GM13976 (cell line): ENCODE results near the gene TRAF2.

ENCODE experiments used
- DNase-seq: peaks from one replicate; pipeline ENCODE4 v3.0.0; 2012; ENCODE audit warnings: low spot score
- CTCF ChIP-seq: IDR thresholded peaks from 2 replicates; pipeline ENCODE4 v1.5.1; 2012; ENCODE audit warnings: borderline replicate concordance, mild to moderate bottlenecking; ENCODE audit not compliant: insufficient read depth; ENCODE audit errors: extremely low read depth, missing control alignments, control extremely low read depth
- in situ Hi-C: fragments of 300-500 bp; cut with MboI; formaldehyde crosslinking; loops from one replicate; pipeline ENCODE4 v1.12.0; 2022; ENCODE audit warnings: low sequenced_read_pairs, mixed read lengths, inconsistent platforms; ENCODE audit not compliant: unreplicated experiment

Gene TRAF2

GRCh38 chr9:136952876-136953770, 66.8 kb downstream of the TRAF2 start:
- DNase-seq, result no peak
- TF ChIP-seq CTCF, result no peak
- in situ Hi-C loops, result no loop called here

DNA sequence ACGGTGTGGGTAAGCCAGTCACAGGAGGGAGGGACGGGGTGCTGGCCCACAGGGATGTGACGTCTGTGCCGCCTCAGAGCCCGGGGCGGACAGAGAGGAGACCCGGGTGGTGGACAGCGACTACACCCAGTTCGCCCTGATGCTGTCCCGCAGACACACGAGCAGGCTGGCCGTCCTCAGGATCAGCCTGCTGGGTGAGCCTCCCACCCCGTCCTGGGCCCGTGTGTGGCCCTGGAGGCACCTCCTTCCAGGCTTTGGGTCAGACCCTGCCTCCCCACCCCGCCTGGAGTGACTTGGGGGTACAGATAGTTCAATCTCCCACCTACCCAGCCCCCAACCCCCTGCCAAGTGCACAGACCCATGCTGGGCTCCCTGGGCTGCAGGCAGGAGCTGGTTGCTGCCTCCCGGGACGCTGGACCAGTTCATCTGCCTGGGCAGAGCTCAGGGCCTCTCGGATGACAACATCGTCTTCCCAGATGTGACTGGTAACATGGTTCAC, 67.5 kb downstream of the TRAF2 start:
- no peak for TF ChIP-seq CTCF
- DNase-seq, result no peak
- in situ Hi-C loops, result no loop called here

- TF ChIP-seq CTCF, result no peak
- in situ Hi-C loops, result no loop called here
- no peak for DNase-seq
These were observed 68.2 kb downstream of the TRAF2 start for GRCh38 chr9:136954270-136955083.

DNA sequence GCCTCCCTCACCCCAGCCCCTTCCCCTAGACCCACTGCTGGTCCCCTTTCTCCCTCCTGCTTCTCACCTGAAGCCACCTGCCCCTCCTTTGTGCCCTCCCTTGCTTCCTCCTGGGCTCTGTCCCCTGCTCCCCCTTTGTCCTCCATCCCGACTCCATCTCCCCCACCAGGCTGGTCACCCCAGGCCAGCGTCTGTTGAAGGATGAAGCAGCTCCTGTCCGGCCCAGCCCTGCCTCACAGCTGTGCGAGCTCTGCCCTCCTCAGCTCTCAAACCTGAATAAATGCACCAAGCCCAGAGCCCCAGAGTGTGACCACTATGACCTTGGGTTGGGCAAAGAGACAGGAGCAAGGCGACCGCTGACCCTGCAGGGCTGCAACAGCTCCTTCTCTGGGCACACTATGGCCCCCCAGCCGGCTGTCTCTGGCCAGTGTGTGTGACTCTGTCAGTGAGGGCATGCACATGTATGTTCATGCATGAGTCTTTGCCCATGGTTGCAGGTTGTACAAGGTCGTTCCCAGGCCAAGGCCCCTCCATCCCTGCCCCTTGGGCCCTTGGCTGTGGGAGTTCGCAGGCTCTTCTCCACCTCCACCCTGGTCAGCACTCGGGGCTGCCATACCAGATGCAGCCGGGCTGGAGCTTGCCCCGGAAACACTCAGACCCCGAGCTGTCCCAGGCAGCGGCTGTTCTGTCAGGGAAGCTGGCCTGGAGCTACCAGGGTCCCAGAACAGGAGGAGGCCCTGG, 69.1 kb downstream of the TRAF2 start:
- no peak for DNase-seq
- in situ Hi-C loops, result no loop called here
- TF ChIP-seq CTCF, result no peak

GRCh38 chr9:136955943-136956335, 69.6 kb downstream of the TRAF2 start:
- in situ Hi-C loops, result no loop called here
- no peak for DNase-seq
- no peak for TF ChIP-seq CTCF

GRCh38 chr9:136956604-136957003, 70.3 kb downstream of the TRAF2 start:
- TF ChIP-seq CTCF, result no peak
- in situ Hi-C loops, result no loop called here
- no peak for DNase-seq
